HepG2 (cell line): Measurements from ENCODE around the gene UNKL. TPM values are rescaled to one million over a fixed set of nuclear protein-coding genes. Genes with fewer than 3 reads are reported as not detected.

Experiments
- ATAC-seq: fragments of 200-7000 bp; cut with Tn5 transposase; 3 replicates; pipeline ENCODE4 v1.9.1; 2020; ENCODE audit warnings: mild to moderate bottlenecking, moderate library complexity
- BruUV-seq: library from RNA; stranded (reverse); fragments of 400-500 nt; replicated peaks from 2 replicates; lab custom pipeline; 2021; lab: Mats Ljungman, UMichigan
- CTCF ChIA-PET: fragments of 300-600 bp; formaldehyde crosslinking; extraction: SDS; loops from one replicate; lab custom pipeline; 2021; ENCODE audit warnings: low total read pairs, inconsistent platforms, low intra/inter-chr PET ratio; lab: Yijun Ruan, JAX
- POLR2A ChIA-PET: fragments of 350-600 bp; sonication (Branson Sonifier 250); formaldehyde crosslinking; loops from one replicate; lab custom pipeline; 2020; ENCODE audit warnings: antibody characterized with exemption, inconsistent platforms; lab: Yijun Ruan, JAX
- DNase-seq: peaks from one replicate; pipeline ENCODE4 v3.0.0-alpha.2; 2015; ENCODE audit warnings: low spot score
- FAIRE-seq: peaks from 3 replicates; lab custom pipeline; 2011; peaks lifted over from hg19 to GRCh38; lab: Jason Lieb, UNC
- H2AFZ ChIP-seq: one replicate; pipeline ENCODE4 v1.6.1; 2011; ENCODE audit warnings: low read length, inconsistent platforms
- H3K27ac ChIP-seq: fragments of 300-600 bp; 3 replicates; pipeline ENCODE4 v1.8.0; 2011; ENCODE audit warnings: mixed run types, mild to moderate bottlenecking, mixed read lengths, low read length, inconsistent platforms; ENCODE audit not compliant: insufficient read depth; ENCODE audit errors: extremely low read length
- H3K27me3 ChIP-seq, 2 experiments: fragments of 200-600 bp in 1 of 2; 2 replicates in 1 of 2; 3 replicates in 1 of 2; pipeline versions ENCODE4 v1.6.0 to v1.8.0; 2011; ENCODE audit warnings: low read length in 2 of 2, mild to moderate bottlenecking in 2 of 2, moderate library complexity in 2 of 2, inconsistent platforms in 1 of 2; ENCODE audit not compliant: insufficient read depth in 2 of 2, control insufficient read depth in 1 of 2
- H3K36me3 ChIP-seq, 2 experiments: fragments of 200-600 bp in 1 of 2; replicated peaks in 1 of 2; 2 replicates in 1 of 2; 3 replicates in 1 of 2; pipeline versions ENCODE4 v1.5.1 to v1.8.0; 2011; ENCODE audit warnings: low read length in 2 of 2, inconsistent platforms in 1 of 2; ENCODE audit not compliant: insufficient read depth in 2 of 2, control insufficient read depth in 1 of 2
- H3K4me1 ChIP-seq: 2 replicates; pipeline ENCODE4 v1.5.1; 2012; ENCODE audit warnings: low read length, inconsistent platforms; ENCODE audit not compliant: insufficient read depth
- H3K4me2 ChIP-seq: 2 replicates; pipeline ENCODE4 v1.6.0; 2011; ENCODE audit warnings: low read depth, low read length, inconsistent platforms
- H3K4me3 ChIP-seq, 3 experiments: fragments of 200-600 bp in 1 of 3; sonication (generic), shearing (Covaris generic) in 1 of 3; replicated peaks in 1 of 3; 2 replicates each; pipeline ENCODE4 v1.5.1; 2011 to 2016; ENCODE audit warnings: low read length in 3 of 3, inconsistent platforms in 2 of 3, low read depth in 2 of 3, mild to moderate bottlenecking in 2 of 3, control low read depth in 1 of 3, mixed read lengths in 1 of 3; ENCODE audit not compliant: insufficient read depth in 1 of 3
- H3K79me2 ChIP-seq: one replicate; pipeline ENCODE4 v1.6.1; 2011; ENCODE audit warnings: low read length, inconsistent platforms; ENCODE audit not compliant: insufficient read depth
- H3K9ac ChIP-seq: 2 replicates; pipeline ENCODE4 v1.6.0; 2011; ENCODE audit warnings: mild to moderate bottlenecking, low read depth, low read length, inconsistent platforms; ENCODE audit not compliant: insufficient read depth
- H3K9me3 ChIP-seq: 2 replicates; pipeline ENCODE4 v1.5.1; 2012; ENCODE audit warnings: mild to moderate bottlenecking, low read length
- H4K20me1 ChIP-seq: 2 replicates; pipeline ENCODE4 v1.6.0; 2011; ENCODE audit warnings: inconsistent platforms, mild to moderate bottlenecking, low read length, moderate library complexity; ENCODE audit not compliant: insufficient read depth
- ARNTL ChIP-seq: sonication (generic); formaldehyde crosslinking; IDR thresholded peaks from 2 replicates; pipeline ENCODE4 v1.4.0; 2020; ENCODE audit warnings: mild to moderate bottlenecking, missing genetic modification reagents
- DNMT3B ChIP-seq: conservative IDR thresholded peaks from 2 replicates; pipeline ENCODE4 v1.6.1; 2016; ENCODE audit warnings: missing biosample characterization, control low read depth
- ELF3 ChIP-seq: IDR thresholded peaks from 2 replicates; pipeline ENCODE4 v1.6.1; 2016; ENCODE audit warnings: missing genetic modification reagents, missing compliant biosample characterization
- MIER3 ChIP-seq: IDR thresholded peaks from 2 replicates; pipeline ENCODE4 v1.6.1; 2016; ENCODE audit warnings: missing compliant biosample characterization, borderline replicate concordance
- USF2 ChIP-seq, 2 experiments: sonication (generic) in 1 of 2; formaldehyde crosslinking in 1 of 2; IDR thresholded peaks; 2 replicates each; pipeline versions ENCODE4 v1.5.1 to v1.6.1; 2011 to 2020; ENCODE audit warnings: borderline replicate concordance in 1 of 2, low read depth in 1 of 2, low read length in 1 of 2, mild to moderate bottlenecking in 1 of 2, missing genetic modification reagents in 1 of 2, moderate library complexity in 1 of 2
- ZBTB7B ChIP-seq: sonication (generic); formaldehyde crosslinking; IDR thresholded peaks from 2 replicates; pipeline ENCODE4 v1.4.0; 2020; ENCODE audit warnings: missing genetic modification reagents
- ZMYM4 ChIP-seq: sonication (generic); formaldehyde crosslinking; IDR thresholded peaks from 2 replicates; pipeline ENCODE4 v1.8.1; 2023; ENCODE audit warnings: mild to moderate bottlenecking, missing genetic modification reagents
- ZNF160 ChIP-seq: sonication (generic); formaldehyde crosslinking; IDR thresholded peaks from 2 replicates; pipeline ENCODE4 v1.8.0; 2022; ENCODE audit warnings: mild to moderate bottlenecking, inconsistent platforms, missing genetic modification reagents
- ZNF207 ChIP-seq: fragments of 450-650 bp; IDR thresholded peaks from 2 replicates; pipeline ENCODE4 v1.6.1; 2016; ENCODE audit warnings: antibody characterized with exemption, borderline replicate concordance
- ZNF275 ChIP-seq: sonication (generic); formaldehyde crosslinking; IDR thresholded peaks from 2 replicates; pipeline ENCODE4 v1.8.0; 2022; ENCODE audit warnings: missing genetic modification reagents, mild to moderate bottlenecking, inconsistent platforms, borderline replicate concordance
- ZNF543 ChIP-seq: sonication (generic); formaldehyde crosslinking; IDR thresholded peaks from 2 replicates; pipeline ENCODE4 v1.4.0; 2020; ENCODE audit warnings: mild to moderate bottlenecking, missing genetic modification reagents
- ZNF878 ChIP-seq: sonication (generic); formaldehyde crosslinking; IDR thresholded peaks from 2 replicates; pipeline ENCODE4 v1.8.1; 2023; ENCODE audit warnings: mild to moderate bottlenecking, missing genetic modification reagents, moderate library complexity
- WGBS: methylation state at CpG from one replicate; pipeline ENCODE4 v1.1.6; 2017; ENCODE audit warnings: low lambda C conversion rate; 5-methylcytosine and 5-hydroxymethylcytosine counted together
- in situ Hi-C: cut with HindIII; loops from 2 replicates; pipeline ENCODE4 v1.10.0; 2017; ENCODE audit warnings: low pct_unique_long_range_greater_than_20kb; ENCODE audit not compliant: extremely low pct_ligation_motif_present
- intact Hi-C: fragments of 100-400 bp; cut with micrococcal nuclease; formaldehyde crosslinking; loops from one replicate; pipeline ENCODE4 v1.10.0; 2022; ENCODE audit not compliant: unreplicated experiment
- polyA plus RNA-seq, 8 experiments: library from polyadenylated mRNA; depleted of rRNA in 3 of 8; stranded (reverse) in 7 of 8; unstranded in 1 of 8; fragments of >200 nt; fragmentation: Illumina TruSeq in 4 of 8; extraction: Trizol in 4 of 8; gene quantifications; 2 replicates each; pipeline versions ENCODE4 v1.2.1 to v1.2.3, GENCODE V29; 2011 to 2016; ENCODE audit warnings: low read depth in 4 of 8, missing spikeins in 1 of 8, mixed read lengths in 1 of 8; ENCODE audit not compliant: insufficient read depth in 1 of 8
- total RNA-seq, 5 experiments: library from RNA; depleted of rRNA; stranded (reverse); fragments of >200 nt; fragmentation: Illumina TruSeq; extraction: Trizol; gene quantifications; 2 replicates each; pipeline ENCODE4 v1.2.3, GENCODE V29; 2016; ENCODE audit warnings: low read depth in 1 of 5
- TF ChIP-seq, protein P1 (sequence below): sonication (generic); formaldehyde crosslinking; IDR thresholded peaks from 2 replicates; pipeline ENCODE4 v1.4.0; 2020; ENCODE audit warnings: missing genetic modification reagents

The UNKL gene
- total and polyA plus RNA-seq, 2 of the 13 experiments (the other 11 are each of a cell fraction or from before 2014, with no cell fraction given) = 10.4 to 17.6 TPM

- Histone ChIP-seq H4K20me1 (no peaks in the 10 kb centered on the region), H3K27me3 (peaks cover 10 to 44% of the 10 kb centered on the region in 2 experiments), H3K27ac (no peak overlapping the region), H3K79me2 (no peaks in the 10 kb centered on the region), H3K4me1 (peaks cover 69% of the 10 kb centered on the region), H3K4me3 (no peak overlapping the region), H3K9ac (no peak overlapping the region), H3K9me3 (no peaks in the 10 kb centered on the region), H3K36me3 (no peaks in the 10 kb centered on the region), H3K4me2 (no peak overlapping the region), H2AFZ (no peak overlapping the region)
- POLR2A ChIA-PET = interaction anchor here (1.3 kb wide), 1 partner anchor 12 kb away, joined by 6 read pairs; the partner anchor contains the start of gene UQCC4
- intact Hi-C loops = no loop called here
- CTCF ChIA-PET = no interaction called here
- no peak for TF ChIP-seq ELF3
- no peak for TF ChIP-seq MIER3 (CRISPR knock-in tag)
- TF ChIP-seq ARNTL (CRISPR knock-in tag) = no peak
- TF ChIP-seq ZNF207 = no peak
- TF ChIP-seq ZBTB7B (CRISPR knock-in tag) = no peak
- no TSS peak for BruUV-seq
- FAIRE-seq (no peak), DNase-seq (no peak), ATAC-seq (no peak)
- in situ Hi-C loops = no loop called here
- no CpG with 5 or more reads among the region's 14 CpGs for WGBS
Observed at GRCh38 chr16:1433263-1433560, 18.7 kb upstream of the UNKL start.

GRCh38 chr16:1432388-1433262 lies 18.1 kb upstream of the UNKL start:
- in situ Hi-C loops (no loop called here), intact Hi-C loops (no loop called here)
- CTCF ChIA-PET = no interaction called here
- H3K27me3 ChIP-seq = peaks cover 10 to 38% of the 10 kb centered on the region in 2 experiments
- H3K9ac ChIP-seq = no peak overlapping the region
- no peaks in the 10 kb centered on the region for H3K79me2 ChIP-seq
- H3K4me3 ChIP-seq = no peak overlapping the region
- no peaks in the 10 kb centered on the region for H3K9me3 ChIP-seq
- H2AFZ ChIP-seq = no peak overlapping the region
- peaks cover 63% of the 10 kb centered on the region for H3K4me1 ChIP-seq
- DNase-seq (no peak), FAIRE-seq (no peak), ATAC-seq (no peak)
- BruUV-seq = no TSS peak
- H3K4me2 ChIP-seq = no peak overlapping the region
- WGBS = 93% methylated on average over 30 of the region's 63 CpGs
- no peaks in the 10 kb centered on the region for H4K20me1 ChIP-seq
- POLR2A ChIA-PET = interaction anchor here (1.3 kb wide), 1 partner anchor 12 kb away, joined by 6 read pairs; the partner anchor contains the start of gene UQCC4
- no peak overlapping the region for H3K27ac ChIP-seq
- no peaks in the 10 kb centered on the region for H3K36me3 ChIP-seq
- TF ChIP-seq DNMT3B (CRISPR knock-in tag) (no peak), ZNF543 (CRISPR knock-in tag) (no peak), ZMYM4 (CRISPR knock-in tag) (no peak), ZNF160 (no peak), ZNF878 (CRISPR knock-in tag) (no peak), ZNF275 (no peak), USF2 (IDR thresholded peaks at IDR 0.05; ENCODE audit: low read depth, low read length) (no peak), USF2 (CRISPR knock-in tag; IDR thresholded peaks at IDR 0.05; ENCODE audit: borderline replicate concordance) (no peak)
- TF ChIP-seq, protein P1, sequence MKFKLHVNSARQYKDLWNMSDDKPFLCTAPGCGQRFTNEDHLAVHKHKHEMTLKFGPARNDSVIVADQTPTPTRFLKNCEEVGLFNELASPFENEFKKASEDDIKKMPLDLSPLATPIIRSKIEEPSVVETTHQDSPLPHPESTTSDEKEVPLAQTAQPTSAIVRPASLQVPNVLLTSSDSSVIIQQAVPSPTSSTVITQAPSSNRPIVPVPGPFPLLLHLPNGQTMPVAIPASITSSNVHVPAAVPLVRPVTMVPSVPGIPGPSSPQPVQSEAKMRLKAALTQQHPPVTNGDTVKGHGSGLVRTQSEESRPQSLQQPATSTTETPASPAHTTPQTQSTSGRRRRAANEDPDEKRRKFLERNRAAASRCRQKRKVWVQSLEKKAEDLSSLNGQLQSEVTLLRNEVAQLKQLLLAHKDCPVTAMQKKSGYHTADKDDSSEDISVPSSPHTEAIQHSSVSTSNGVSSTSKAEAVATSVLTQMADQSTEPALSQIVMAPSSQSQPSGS (CRISPR knock-in tag) = no peak
